ENCODE measurements around the gene NRXN3. TPM values are rescaled to one million over a fixed set of nuclear protein-coding genes. Genes with fewer than 3 reads are reported as not detected.

NRXN3 gene
- total and polyA plus RNA-seq, 2 donors (not counting 1 experiment from before 2014, with no cell fraction given): not detected

DNA sequence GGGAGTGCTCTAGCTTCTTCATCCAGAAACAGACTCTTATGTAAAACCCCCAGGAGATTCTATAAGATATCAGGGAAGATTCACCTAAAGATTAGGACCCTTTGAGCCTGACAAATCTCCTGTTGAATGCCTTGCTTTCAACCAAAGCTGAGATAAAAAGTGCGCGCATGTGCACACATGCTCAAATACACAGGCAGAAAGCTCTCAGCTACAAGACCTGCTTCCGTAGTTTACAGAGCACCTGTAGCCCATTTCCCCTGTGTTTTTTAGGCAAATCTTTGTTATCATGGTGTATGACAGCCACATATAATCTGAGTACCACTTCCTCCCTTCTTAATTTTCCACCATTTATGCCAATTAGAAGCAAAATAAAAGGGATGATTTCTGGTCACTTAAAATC lies 866.9 kb downstream of the NRXN3 start:
- Histone ChIP-seq H2AFZ (ENCODE audit: insufficient read depth, low read depth, low read length, poor library complexity, severe bottlenecking) (no peak overlapping the region), H4K20me1 (ENCODE audit: control insufficient read depth, insufficient read depth, low read length, poor library complexity, severe bottlenecking) (no peaks in the 10 kb centered on the region), H3K4me3 (ENCODE audit: control extremely low read depth in 1 of 5, extremely low read depth in 1 of 5, insufficient read depth in 1 of 5, low read depth in 2 of 5, low read length in 4 of 5) (no peak overlapping the region), H3K4me2 (replicated peaks; ENCODE audit: low read depth, low read length, poor library complexity, severe bottlenecking) (no peak overlapping the region), H3K36me3 (replicated peaks in 1 of 2; ENCODE audit: control extremely low read depth in 1 of 2, control insufficient read depth in 1 of 2, extremely low read depth in 1 of 2, insufficient read depth in 2 of 2, low read length in 1 of 2) (no peaks in the 10 kb centered on the region), H3K27ac (ENCODE audit: low read length in 2 of 2) (no peak overlapping the region), H3K79me2 (ENCODE audit: control insufficient read depth, insufficient read depth, low read length) (no peaks in the 10 kb centered on the region), H3K4me1 (ENCODE audit: control insufficient read depth in 2 of 2, insufficient read depth in 2 of 2, low read length in 2 of 2) (no peaks in the 10 kb centered on the region), H3K9me3 (ENCODE audit: control extremely low read depth in 1 of 3, control insufficient read depth in 2 of 3, insufficient read depth in 1 of 3, low read length in 2 of 3) (peaks cover 0 to 2% (median 0%) of the 10 kb centered on the region in 3 donors), H3K9ac (ENCODE audit: low read length) (no peak overlapping the region), H3K27me3 (replicated peaks in 1 of 4; ENCODE audit: control extremely low read depth in 1 of 4, control insufficient read depth in 3 of 4, insufficient read depth in 4 of 4, low read length in 3 of 4) (no peaks in the 10 kb centered on the region)
- DNase-seq (no peak), ATAC-seq (ENCODE audit: low read depth) (no peak)
- CTCF ChIA-PET: no interaction called here
- no CpG with 5 or more reads among the region's 3 CpGs for WGBS (ENCODE audit: insufficient coverage)
- Mint-ChIP-seq H3K4me3 (no peak overlapping the region), H3K9me3 (ENCODE audit: insufficient read depth) (peaks cover 5% of the 10 kb centered on the region), H3K27me3 (no peaks in the 10 kb centered on the region), H3K27ac (no peak overlapping the region), H3K4me1 (no peaks in the 10 kb centered on the region)
- intact Hi-C loops (cut with micrococcal nuclease): no loop called here
- TF ChIP-seq, protein P1, sequence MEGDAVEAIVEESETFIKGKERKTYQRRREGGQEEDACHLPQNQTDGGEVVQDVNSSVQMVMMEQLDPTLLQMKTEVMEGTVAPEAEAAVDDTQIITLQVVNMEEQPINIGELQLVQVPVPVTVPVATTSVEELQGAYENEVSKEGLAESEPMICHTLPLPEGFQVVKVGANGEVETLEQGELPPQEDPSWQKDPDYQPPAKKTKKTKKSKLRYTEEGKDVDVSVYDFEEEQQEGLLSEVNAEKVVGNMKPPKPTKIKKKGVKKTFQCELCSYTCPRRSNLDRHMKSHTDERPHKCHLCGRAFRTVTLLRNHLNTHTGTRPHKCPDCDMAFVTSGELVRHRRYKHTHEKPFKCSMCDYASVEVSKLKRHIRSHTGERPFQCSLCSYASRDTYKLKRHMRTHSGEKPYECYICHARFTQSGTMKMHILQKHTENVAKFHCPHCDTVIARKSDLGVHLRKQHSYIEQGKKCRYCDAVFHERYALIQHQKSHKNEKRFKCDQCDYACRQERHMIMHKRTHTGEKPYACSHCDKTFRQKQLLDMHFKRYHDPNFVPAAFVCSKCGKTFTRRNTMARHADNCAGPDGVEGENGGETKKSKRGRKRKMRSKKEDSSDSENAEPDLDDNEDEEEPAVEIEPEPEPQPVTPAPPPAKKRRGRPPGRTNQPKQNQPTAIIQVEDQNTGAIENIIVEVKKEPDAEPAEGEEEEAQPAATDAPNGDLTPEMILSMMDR (IDR thresholded peaks at IDR 0.05): no peak
- POLR2A ChIA-PET: no interaction called here

DNA sequence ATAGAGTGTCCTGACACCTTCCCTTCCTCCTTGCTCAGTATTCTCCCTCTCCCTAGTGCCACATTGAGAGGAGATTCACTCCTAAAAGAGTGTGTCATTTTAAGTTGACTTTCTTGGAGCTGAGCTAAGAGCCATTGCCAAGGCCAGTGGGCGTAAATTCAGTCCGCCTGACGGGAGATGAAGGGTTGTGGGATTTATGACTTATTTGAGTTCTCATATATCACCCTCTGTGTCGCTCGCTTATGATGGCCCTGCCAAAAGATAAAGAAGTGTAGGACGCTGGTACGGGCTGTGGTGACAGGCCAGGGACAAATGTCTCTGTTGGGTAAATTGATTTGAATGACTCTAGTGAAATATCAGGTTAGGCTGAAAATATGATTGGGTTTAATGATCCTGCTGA lies 867.4 kb downstream of the NRXN3 start:
- no peak overlapping the region for H3K9ac ChIP-seq (ENCODE audit: low read length)
- intact Hi-C loops (cut with micrococcal nuclease): no loop called here
- Mint-ChIP-seq H3K27me3 (no peaks in the 10 kb centered on the region), H3K4me1 (no peaks in the 10 kb centered on the region), H3K9me3 (ENCODE audit: insufficient read depth) (peaks cover 5% of the 10 kb centered on the region), H3K27ac (no peak overlapping the region), H3K4me3 (no peak overlapping the region)
- DNase-seq (no peak), ATAC-seq (ENCODE audit: low read depth) (no peak)
- H2AFZ ChIP-seq (ENCODE audit: insufficient read depth, low read depth, low read length, poor library complexity, severe bottlenecking): no peak overlapping the region
- WGBS (ENCODE audit: insufficient coverage): 85% methylated on average over 6 of the region's 7 CpGs
- H3K36me3 ChIP-seq (replicated peaks in 1 of 2; ENCODE audit: control extremely low read depth in 1 of 2, control insufficient read depth in 1 of 2, extremely low read depth in 1 of 2, insufficient read depth in 2 of 2, low read length in 1 of 2): no peaks in the 10 kb centered on the region
- peaks cover 0 to 2% (median 0%) of the 10 kb centered on the region in 3 donors for H3K9me3 ChIP-seq (ENCODE audit: control extremely low read depth in 1 of 3, control insufficient read depth in 2 of 3, insufficient read depth in 1 of 3, low read length in 2 of 3)
- no peak overlapping the region for H3K4me3 ChIP-seq (ENCODE audit: control extremely low read depth in 1 of 5, extremely low read depth in 1 of 5, insufficient read depth in 1 of 5, low read depth in 2 of 5, low read length in 4 of 5)
- no peak for TF ChIP-seq EZH2 (IDR thresholded peaks at IDR 0.05; ENCODE audit: borderline replicate concordance, insufficient read depth, low read depth, low read length, poor library complexity, severe bottlenecking)
- TF ChIP-seq, protein P1 (IDR thresholded peaks at IDR 0.05): no peak
- H4K20me1 ChIP-seq (ENCODE audit: control insufficient read depth, insufficient read depth, low read length, poor library complexity, severe bottlenecking): no peaks in the 10 kb centered on the region
- no peaks in the 10 kb centered on the region for H3K4me1 ChIP-seq (ENCODE audit: control insufficient read depth in 2 of 2, insufficient read depth in 2 of 2, low read length in 2 of 2)
- ChIA-PET CTCF (no interaction called here), POLR2A (no interaction called here)
- H3K79me2 ChIP-seq (ENCODE audit: control insufficient read depth, insufficient read depth, low read length): no peaks in the 10 kb centered on the region
- no peak overlapping the region for H3K4me2 ChIP-seq (replicated peaks; ENCODE audit: low read depth, low read length, poor library complexity, severe bottlenecking)
- no peak overlapping the region for H3K27ac ChIP-seq (ENCODE audit: low read length in 2 of 2)
- no peaks in the 10 kb centered on the region for H3K27me3 ChIP-seq (replicated peaks in 1 of 4; ENCODE audit: control extremely low read depth in 1 of 4, control insufficient read depth in 3 of 4, insufficient read depth in 4 of 4, low read length in 3 of 4)
